ENCODE data around the gene MID1.

MID1 gene

DNA sequence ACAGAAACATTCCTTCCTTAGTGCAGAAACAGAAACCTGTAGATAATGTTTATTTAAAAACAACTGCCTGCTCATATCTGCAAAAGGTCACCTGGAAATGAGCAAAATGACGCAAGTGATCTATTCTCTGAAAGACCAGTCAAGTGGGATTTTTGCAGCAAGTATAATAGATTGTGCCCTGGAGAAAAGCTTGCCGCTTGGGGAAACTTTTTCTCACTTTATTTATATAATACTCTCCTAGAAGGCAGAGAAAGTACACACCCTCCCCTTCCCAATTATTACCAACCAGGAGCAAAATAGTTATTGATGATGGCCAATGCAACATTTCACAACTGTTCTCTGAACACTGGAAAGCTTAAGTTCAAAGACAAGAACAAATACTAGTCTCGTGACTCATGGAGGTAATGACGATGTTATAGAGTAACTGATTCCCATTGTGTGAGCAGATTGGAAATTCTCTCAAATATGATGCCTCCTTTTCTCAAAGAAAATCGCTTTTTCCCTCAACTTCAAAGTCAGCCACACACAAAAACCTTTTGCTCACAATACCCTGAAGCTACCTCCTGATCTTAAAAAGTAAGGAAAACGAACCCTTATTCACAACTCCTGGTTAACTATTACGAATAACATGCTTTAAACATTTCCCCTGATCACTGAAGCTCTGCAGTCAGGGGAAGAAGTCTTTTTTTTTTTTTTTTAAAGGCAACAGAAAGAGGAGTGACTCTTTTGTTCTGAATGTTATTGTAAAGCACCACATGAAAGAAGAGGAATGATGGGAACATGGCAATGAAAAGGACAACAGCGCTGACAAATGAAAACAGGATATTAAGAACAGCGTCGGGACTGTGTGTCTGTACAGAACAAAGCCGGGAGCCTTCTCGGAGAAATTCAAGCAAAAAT, 41.0 kb downstream of the MID1 start:
- Histone ChIP-seq H3K4me3 (ENCODE audit: insufficient read depth, low read depth, low read length, poor library complexity, severe bottlenecking) (no peak overlapping the region), H3K27me3 (replicated peaks; ENCODE audit: control insufficient read depth, insufficient read depth, low read length, poor library complexity, severe bottlenecking) (no peaks in the 10 kb centered on the region), H3K9me3 (ENCODE audit: control insufficient read depth, low read length) (no peaks in the 10 kb centered on the region), H3K36me3 (ENCODE audit: control insufficient read depth, insufficient read depth, low read length) (no peaks in the 10 kb centered on the region), H3K4me1 (ENCODE audit: control insufficient read depth, insufficient read depth, low read length, poor library complexity, severe bottlenecking) (no peaks in the 10 kb centered on the region), H3K27ac (ENCODE audit: insufficient read depth, low read length, poor library complexity, severe bottlenecking) (no peak overlapping the region)
- no peak for DNase-seq

DNA sequence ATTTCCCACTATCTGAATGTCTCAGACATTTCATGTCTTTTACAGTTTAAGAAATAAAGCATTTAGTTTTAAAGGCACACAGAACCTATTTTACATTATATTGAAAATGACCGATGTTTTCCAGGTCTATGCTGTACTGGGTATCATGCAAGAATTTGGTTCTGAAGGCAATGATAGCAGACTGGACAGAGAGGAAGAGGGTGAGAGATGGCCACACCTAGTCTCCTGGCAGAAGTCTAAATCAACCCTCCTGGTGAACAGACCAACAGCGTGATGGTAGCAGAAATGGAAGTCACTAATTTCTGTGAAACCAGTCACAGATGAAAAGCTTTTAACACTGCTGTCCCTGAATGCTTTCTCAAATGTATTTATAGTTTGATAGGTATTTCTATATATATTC, 41.9 kb downstream of the MID1 start:
- Histone ChIP-seq H3K36me3 (ENCODE audit: control insufficient read depth, insufficient read depth, low read length) (no peaks in the 10 kb centered on the region), H3K4me3 (ENCODE audit: insufficient read depth, low read depth, low read length, poor library complexity, severe bottlenecking) (no peak overlapping the region), H3K9me3 (ENCODE audit: control insufficient read depth, low read length) (no peaks in the 10 kb centered on the region), H3K27ac (ENCODE audit: insufficient read depth, low read length, poor library complexity, severe bottlenecking) (no peak overlapping the region), H3K4me1 (ENCODE audit: control insufficient read depth, insufficient read depth, low read length, poor library complexity, severe bottlenecking) (no peaks in the 10 kb centered on the region), H3K27me3 (replicated peaks; ENCODE audit: control insufficient read depth, insufficient read depth, low read length, poor library complexity, severe bottlenecking) (no peaks in the 10 kb centered on the region)
- DNase-seq: no peak

GRCh38 chrX:10577853-10578252, 42.5 kb downstream of the MID1 start:
- H3K4me1 ChIP-seq (ENCODE audit: control insufficient read depth, insufficient read depth, low read length, poor library complexity, severe bottlenecking): no peaks in the 10 kb centered on the region
- H3K27ac ChIP-seq (ENCODE audit: insufficient read depth, low read length, poor library complexity, severe bottlenecking): no peak overlapping the region
- H3K27me3 ChIP-seq (replicated peaks; ENCODE audit: control insufficient read depth, insufficient read depth, low read length, poor library complexity, severe bottlenecking): no peaks in the 10 kb centered on the region
- H3K36me3 ChIP-seq (ENCODE audit: control insufficient read depth, insufficient read depth, low read length): no peaks in the 10 kb centered on the region
- H3K4me3 ChIP-seq (ENCODE audit: insufficient read depth, low read depth, low read length, poor library complexity, severe bottlenecking): no peak overlapping the region
- H3K9me3 ChIP-seq (ENCODE audit: control insufficient read depth, low read length): no peaks in the 10 kb centered on the region
- DNase-seq: no peak

- Histone ChIP-seq H3K36me3 (ENCODE audit: control insufficient read depth, insufficient read depth, low read length) (no peaks in the 10 kb centered on the region), H3K9me3 (ENCODE audit: control insufficient read depth, low read length) (no peaks in the 10 kb centered on the region), H3K27me3 (replicated peaks; ENCODE audit: control insufficient read depth, insufficient read depth, low read length, poor library complexity, severe bottlenecking) (no peaks in the 10 kb centered on the region), H3K4me3 (ENCODE audit: insufficient read depth, low read depth, low read length, poor library complexity, severe bottlenecking) (no peak overlapping the region), H3K4me1 (ENCODE audit: control insufficient read depth, insufficient read depth, low read length, poor library complexity, severe bottlenecking) (no peaks in the 10 kb centered on the region), H3K27ac (ENCODE audit: insufficient read depth, low read length, poor library complexity, severe bottlenecking) (no peak overlapping the region)
- DNase-seq: no peak
Measured at GRCh38 chrX:10576777-10577447, 43.5 kb downstream of the MID1 start.

DNA sequence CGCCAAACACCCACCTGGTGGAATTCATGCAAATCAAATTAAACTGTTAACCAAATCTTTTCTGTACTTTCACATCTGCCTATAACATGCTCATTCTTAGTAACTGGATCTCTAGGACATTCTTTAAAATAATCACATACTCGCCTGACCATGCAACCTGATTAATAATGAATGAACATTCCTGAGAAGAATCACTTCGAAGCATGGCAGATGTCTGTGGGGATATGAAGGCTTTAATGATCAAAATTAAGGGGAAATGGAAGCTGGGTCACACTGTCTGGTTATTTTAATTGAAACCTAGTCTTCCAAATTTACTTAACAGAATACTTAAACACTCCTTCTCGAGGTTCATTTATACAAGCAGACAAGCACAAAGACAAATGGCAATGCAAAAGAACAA, 44.2 kb downstream of the MID1 start:
- no peak for DNase-seq
- no peak overlapping the region for H3K4me3 ChIP-seq (ENCODE audit: insufficient read depth, low read depth, low read length, poor library complexity, severe bottlenecking)
- H3K9me3 ChIP-seq (ENCODE audit: control insufficient read depth, low read length): no peaks in the 10 kb centered on the region
- no peak overlapping the region for H3K27ac ChIP-seq (ENCODE audit: insufficient read depth, low read length, poor library complexity, severe bottlenecking)
- no peaks in the 10 kb centered on the region for H3K27me3 ChIP-seq (replicated peaks; ENCODE audit: control insufficient read depth, insufficient read depth, low read length, poor library complexity, severe bottlenecking)
- H3K36me3 ChIP-seq (ENCODE audit: control insufficient read depth, insufficient read depth, low read length): no peaks in the 10 kb centered on the region
- no peaks in the 10 kb centered on the region for H3K4me1 ChIP-seq (ENCODE audit: control insufficient read depth, insufficient read depth, low read length, poor library complexity, severe bottlenecking)

DNA sequence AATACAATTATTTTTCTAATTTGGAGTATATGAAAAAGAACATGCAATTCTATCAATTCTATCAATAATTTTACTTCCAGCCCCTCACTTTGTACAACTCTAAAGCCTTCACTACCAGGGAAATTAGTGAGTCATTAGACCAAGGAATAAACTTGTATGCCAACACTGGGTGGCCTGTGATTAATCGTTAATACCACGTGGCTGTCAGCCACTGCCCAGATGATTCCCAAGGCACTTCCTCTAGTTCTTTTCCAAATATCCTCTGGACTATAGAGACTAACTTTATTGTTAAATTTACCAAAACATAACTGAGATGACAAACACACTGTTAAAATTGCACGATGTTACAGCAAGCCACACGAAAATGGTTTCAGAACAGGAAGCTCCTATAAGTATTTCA, 45.7 kb downstream of the MID1 start:
- no peaks in the 10 kb centered on the region for H3K4me1 ChIP-seq (ENCODE audit: control insufficient read depth, insufficient read depth, low read length, poor library complexity, severe bottlenecking)
- H3K9me3 ChIP-seq (ENCODE audit: control insufficient read depth, low read length): no peaks in the 10 kb centered on the region
- H3K4me3 ChIP-seq (ENCODE audit: insufficient read depth, low read depth, low read length, poor library complexity, severe bottlenecking): no peak overlapping the region
- H3K27ac ChIP-seq (ENCODE audit: insufficient read depth, low read length, poor library complexity, severe bottlenecking): no peak overlapping the region
- no peak for DNase-seq
- H3K27me3 ChIP-seq (replicated peaks; ENCODE audit: control insufficient read depth, insufficient read depth, low read length, poor library complexity, severe bottlenecking): no peaks in the 10 kb centered on the region
- H3K36me3 ChIP-seq (ENCODE audit: control insufficient read depth, insufficient read depth, low read length): no peaks in the 10 kb centered on the region

GRCh38 chrX:10571260-10571659, 49.1 kb downstream of the MID1 start:
- no peaks in the 10 kb centered on the region for H3K9me3 ChIP-seq (ENCODE audit: control insufficient read depth, low read length)
- H3K36me3 ChIP-seq (ENCODE audit: control insufficient read depth, insufficient read depth, low read length): no peaks in the 10 kb centered on the region
- H3K4me1 ChIP-seq (ENCODE audit: control insufficient read depth, insufficient read depth, low read length, poor library complexity, severe bottlenecking): no peaks in the 10 kb centered on the region
- no peak for DNase-seq
- no peaks in the 10 kb centered on the region for H3K27me3 ChIP-seq (replicated peaks; ENCODE audit: control insufficient read depth, insufficient read depth, low read length, poor library complexity, severe bottlenecking)
- H3K27ac ChIP-seq (ENCODE audit: insufficient read depth, low read length, poor library complexity, severe bottlenecking): no peak overlapping the region
- H3K4me3 ChIP-seq (ENCODE audit: insufficient read depth, low read depth, low read length, poor library complexity, severe bottlenecking): no peak overlapping the region

- Histone ChIP-seq H3K36me3 (ENCODE audit: control insufficient read depth, insufficient read depth, low read length) (no peaks in the 10 kb centered on the region), H3K27ac (ENCODE audit: insufficient read depth, low read length, poor library complexity, severe bottlenecking) (no peak overlapping the region), H3K4me3 (ENCODE audit: insufficient read depth, low read depth, low read length, poor library complexity, severe bottlenecking) (no peak overlapping the region), H3K4me1 (ENCODE audit: control insufficient read depth, insufficient read depth, low read length, poor library complexity, severe bottlenecking) (no peaks in the 10 kb centered on the region), H3K27me3 (replicated peaks; ENCODE audit: control insufficient read depth, insufficient read depth, low read length, poor library complexity, severe bottlenecking) (no peaks in the 10 kb centered on the region), H3K9me3 (ENCODE audit: control insufficient read depth, low read length) (no peaks in the 10 kb centered on the region)
- no peak for DNase-seq
Measured at GRCh38 chrX:10570601-10571000, 49.8 kb downstream of the MID1 start.

GRCh38 chrX:10569946-10570345, 50.4 kb downstream of the MID1 start:
- DNase-seq: no peak
- Histone ChIP-seq H3K27ac (ENCODE audit: insufficient read depth, low read length, poor library complexity, severe bottlenecking) (no peak overlapping the region), H3K36me3 (ENCODE audit: control insufficient read depth, insufficient read depth, low read length) (no peaks in the 10 kb centered on the region), H3K27me3 (replicated peaks; ENCODE audit: control insufficient read depth, insufficient read depth, low read length, poor library complexity, severe bottlenecking) (no peaks in the 10 kb centered on the region), H3K4me1 (ENCODE audit: control insufficient read depth, insufficient read depth, low read length, poor library complexity, severe bottlenecking) (no peaks in the 10 kb centered on the region), H3K9me3 (ENCODE audit: control insufficient read depth, low read length) (no peaks in the 10 kb centered on the region), H3K4me3 (ENCODE audit: insufficient read depth, low read depth, low read length, poor library complexity, severe bottlenecking) (no peak overlapping the region)

DNA sequence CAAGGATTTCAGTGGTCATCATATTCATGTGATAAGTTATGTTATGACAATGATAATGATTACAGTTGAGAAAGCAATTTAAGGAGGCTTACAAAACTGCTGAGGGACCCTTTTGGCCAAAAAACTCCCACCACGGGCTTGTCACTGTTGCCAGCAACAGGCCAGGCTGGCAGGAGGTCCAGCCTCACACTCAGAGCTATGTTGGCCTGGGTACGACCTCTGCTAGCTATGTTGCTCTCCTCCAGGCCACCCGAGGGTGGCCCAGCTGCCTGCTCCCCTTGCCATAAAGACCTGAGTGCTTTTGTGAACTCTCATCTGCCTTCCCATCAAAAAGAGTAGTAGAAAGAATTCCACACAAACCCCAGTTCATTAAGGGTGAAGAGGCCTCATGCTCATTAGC, 52.0 kb downstream of the MID1 start:
- no peak overlapping the region for H3K27ac ChIP-seq (ENCODE audit: insufficient read depth, low read length, poor library complexity, severe bottlenecking)
- H3K4me1 ChIP-seq (ENCODE audit: control insufficient read depth, insufficient read depth, low read length, poor library complexity, severe bottlenecking): no peaks in the 10 kb centered on the region
- H3K36me3 ChIP-seq (ENCODE audit: control insufficient read depth, insufficient read depth, low read length): no peaks in the 10 kb centered on the region
- H3K9me3 ChIP-seq (ENCODE audit: control insufficient read depth, low read length): no peaks in the 10 kb centered on the region
- H3K27me3 ChIP-seq (replicated peaks; ENCODE audit: control insufficient read depth, insufficient read depth, low read length, poor library complexity, severe bottlenecking): no peaks in the 10 kb centered on the region
- no peak for DNase-seq
- H3K4me3 ChIP-seq (ENCODE audit: insufficient read depth, low read depth, low read length, poor library complexity, severe bottlenecking): no peak overlapping the region

All from effector memory CD4-positive, alpha-beta T cell (primary cell).